ENCODE results near the gene TAL2. TPM values are rescaled to one million over a fixed set of nuclear protein-coding genes. Genes with fewer than 3 reads are reported as not detected.

Gene TAL2
- not detected for total RNA-seq
- long read RNA-seq, result 0 reads

DNA sequence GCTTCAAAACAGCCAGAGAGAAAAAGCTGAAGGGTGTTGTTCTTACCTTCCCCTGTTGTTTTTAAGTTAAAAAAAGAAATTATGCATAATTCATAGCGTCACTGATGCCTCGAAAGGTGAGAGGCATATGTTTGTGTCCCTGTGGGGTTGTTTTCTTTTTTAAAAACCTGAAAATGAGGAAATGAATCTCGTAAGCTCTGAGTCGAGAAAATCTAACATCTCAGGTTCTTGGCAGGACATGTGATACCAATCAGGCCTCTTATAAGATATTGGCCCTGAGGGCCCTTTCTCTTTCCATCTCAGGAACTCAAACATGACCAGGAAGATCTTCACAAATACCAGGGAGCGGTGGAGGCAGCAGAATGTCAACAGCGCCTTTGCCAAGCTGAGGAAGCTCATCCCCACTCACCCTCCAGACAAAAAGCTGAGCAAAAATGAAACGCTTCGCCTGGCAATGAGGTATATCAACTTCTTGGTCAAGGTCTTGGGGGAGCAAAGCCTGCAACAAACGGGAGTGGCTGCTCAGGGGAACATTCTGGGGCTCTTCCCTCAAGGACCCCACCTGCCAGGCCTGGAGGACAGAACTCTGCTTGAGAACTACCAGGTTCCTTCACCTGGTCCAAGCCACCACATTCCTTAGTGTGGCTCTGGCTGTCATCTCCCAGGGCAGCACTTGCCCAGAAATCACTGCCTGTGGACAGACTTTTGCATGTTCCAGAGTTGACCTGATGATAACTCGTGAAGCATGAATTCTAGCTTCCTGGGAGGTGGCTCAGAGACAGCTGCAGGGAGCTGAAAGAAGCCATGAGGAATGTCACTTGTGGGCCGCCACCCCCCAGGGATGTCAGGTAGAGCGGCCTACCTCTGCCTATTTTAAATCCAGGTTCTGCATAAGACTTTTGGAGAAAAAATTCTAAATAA, at the start of gene TAL2:
Gene TAL2 (plus strand): TSS at position 274 of the 921 bp plus-strand sequence. CDS start 40 bp downstream, at position 314.
- DNase-seq (no peak), ATAC-seq (no peak)
- intact Hi-C loops (cut with DNase I), result no loop called here
- H3K4me3 ChIP-seq, result no peak within 1 kb of the TSS
- peaks cover 10% of the 10 kb centered on the region for H3K27me3 ChIP-seq (ENCODE audit: low read depth)
- TF ChIP-seq, protein P1, sequence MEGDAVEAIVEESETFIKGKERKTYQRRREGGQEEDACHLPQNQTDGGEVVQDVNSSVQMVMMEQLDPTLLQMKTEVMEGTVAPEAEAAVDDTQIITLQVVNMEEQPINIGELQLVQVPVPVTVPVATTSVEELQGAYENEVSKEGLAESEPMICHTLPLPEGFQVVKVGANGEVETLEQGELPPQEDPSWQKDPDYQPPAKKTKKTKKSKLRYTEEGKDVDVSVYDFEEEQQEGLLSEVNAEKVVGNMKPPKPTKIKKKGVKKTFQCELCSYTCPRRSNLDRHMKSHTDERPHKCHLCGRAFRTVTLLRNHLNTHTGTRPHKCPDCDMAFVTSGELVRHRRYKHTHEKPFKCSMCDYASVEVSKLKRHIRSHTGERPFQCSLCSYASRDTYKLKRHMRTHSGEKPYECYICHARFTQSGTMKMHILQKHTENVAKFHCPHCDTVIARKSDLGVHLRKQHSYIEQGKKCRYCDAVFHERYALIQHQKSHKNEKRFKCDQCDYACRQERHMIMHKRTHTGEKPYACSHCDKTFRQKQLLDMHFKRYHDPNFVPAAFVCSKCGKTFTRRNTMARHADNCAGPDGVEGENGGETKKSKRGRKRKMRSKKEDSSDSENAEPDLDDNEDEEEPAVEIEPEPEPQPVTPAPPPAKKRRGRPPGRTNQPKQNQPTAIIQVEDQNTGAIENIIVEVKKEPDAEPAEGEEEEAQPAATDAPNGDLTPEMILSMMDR (IDR thresholded peaks at IDR 0.05), result no peak
- no peak within 1 kb of the TSS for H3K27ac ChIP-seq
- H3K4me1 ChIP-seq, result no peaks in the 10 kb centered on the region
- H3K36me3 ChIP-seq, result no peaks in the 10 kb centered on the region
- no peaks in the 10 kb centered on the region for H3K9me3 ChIP-seq

DNA sequence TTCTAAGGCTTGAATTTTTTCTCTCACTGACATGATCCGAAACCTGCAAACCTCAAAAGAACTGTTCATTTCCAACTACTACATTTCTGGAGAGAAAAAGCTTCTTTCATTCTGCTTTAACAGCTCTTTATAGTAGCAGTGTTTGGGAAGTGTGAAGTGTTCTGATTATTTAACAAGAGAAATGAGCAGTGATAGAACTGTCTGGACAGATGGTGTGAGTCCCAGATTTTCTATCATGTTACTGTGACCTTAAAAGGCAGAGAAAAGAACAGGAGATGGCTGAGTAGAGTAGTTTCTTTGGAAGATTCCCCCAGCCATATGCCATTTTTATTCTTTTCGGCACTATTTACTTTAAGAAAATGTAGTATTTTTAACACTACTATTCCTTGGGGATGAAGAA, 41.3 kb upstream of the TAL2 start:
- no peaks in the 10 kb centered on the region for H3K36me3 ChIP-seq
- H3K4me3 ChIP-seq, result no peak overlapping the region
- H3K4me1 ChIP-seq, result no peaks in the 10 kb centered on the region
- no peaks in the 10 kb centered on the region for H3K27me3 ChIP-seq (ENCODE audit: low read depth)
- H3K27ac ChIP-seq, result no peak overlapping the region
- intact Hi-C loops (cut with DNase I), result no loop called here
- no peaks in the 10 kb centered on the region for H3K9me3 ChIP-seq
- no peak for ATAC-seq
- TF ChIP-seq, protein P1 (IDR thresholded peaks at IDR 0.05), result no peak
- DNase-seq, result no peak

DNA sequence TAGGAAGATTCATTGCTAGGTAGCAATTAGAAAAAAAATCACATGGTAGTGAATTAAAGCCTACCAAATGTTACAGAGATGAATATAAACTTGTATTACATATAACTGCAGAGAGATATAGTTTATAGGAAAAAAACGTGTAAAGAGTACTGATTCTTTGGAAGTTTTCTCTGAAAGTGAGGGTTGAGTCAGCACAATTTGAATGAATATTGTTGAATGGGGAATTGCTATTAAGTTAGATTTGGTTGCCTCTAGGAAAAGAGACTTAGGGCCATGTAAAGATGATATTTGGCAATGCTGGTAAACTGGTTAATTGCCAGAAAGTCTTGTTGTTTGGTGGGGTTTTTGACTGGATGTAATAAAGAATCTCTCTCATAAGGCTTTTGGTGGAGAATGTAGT, 37.2 kb upstream of the TAL2 start:
- Histone ChIP-seq H3K27me3 (ENCODE audit: low read depth) (no peaks in the 10 kb centered on the region), H3K27ac (no peak overlapping the region), H3K4me3 (no peak overlapping the region), H3K9me3 (no peaks in the 10 kb centered on the region), H3K4me1 (no peaks in the 10 kb centered on the region), H3K36me3 (no peaks in the 10 kb centered on the region)
- intact Hi-C loops (cut with DNase I), result no loop called here
- no peak for DNase-seq
- ATAC-seq, result no peak
- TF ChIP-seq, protein P1 (IDR thresholded peaks at IDR 0.05), result no peak

DNA sequence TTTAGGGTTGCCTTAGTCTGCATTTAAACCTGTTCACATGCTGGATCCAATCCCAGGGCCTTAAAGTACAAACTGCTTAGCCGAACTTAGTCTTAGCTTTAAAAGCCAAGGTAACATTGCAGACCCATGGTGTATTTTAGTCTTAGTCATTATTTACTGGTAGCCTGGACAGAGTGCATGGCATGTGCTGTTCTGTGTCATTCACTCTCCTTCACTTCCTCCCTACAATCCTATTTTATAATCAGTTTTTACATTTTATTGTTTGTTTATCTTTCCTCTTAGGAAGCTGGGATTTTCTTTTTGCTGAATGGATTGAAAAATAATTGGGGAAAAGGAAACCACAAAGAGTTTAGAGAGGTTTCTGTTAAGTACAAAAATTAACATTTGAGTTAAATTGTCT, 29.4 kb upstream of the TAL2 start:
- no peaks in the 10 kb centered on the region for H3K27me3 ChIP-seq (ENCODE audit: low read depth)
- intact Hi-C loops (cut with DNase I), result no loop called here
- TF ChIP-seq, protein P1 (IDR thresholded peaks at IDR 0.05), result no peak
- no peaks in the 10 kb centered on the region for H3K9me3 ChIP-seq
- H3K36me3 ChIP-seq, result peaks cover 11% of the 10 kb centered on the region
- ATAC-seq, result no peak
- no peak overlapping the region for H3K27ac ChIP-seq
- H3K4me1 ChIP-seq, result no peaks in the 10 kb centered on the region
- no peak for DNase-seq
- H3K4me3 ChIP-seq, result no peak overlapping the region

DNA sequence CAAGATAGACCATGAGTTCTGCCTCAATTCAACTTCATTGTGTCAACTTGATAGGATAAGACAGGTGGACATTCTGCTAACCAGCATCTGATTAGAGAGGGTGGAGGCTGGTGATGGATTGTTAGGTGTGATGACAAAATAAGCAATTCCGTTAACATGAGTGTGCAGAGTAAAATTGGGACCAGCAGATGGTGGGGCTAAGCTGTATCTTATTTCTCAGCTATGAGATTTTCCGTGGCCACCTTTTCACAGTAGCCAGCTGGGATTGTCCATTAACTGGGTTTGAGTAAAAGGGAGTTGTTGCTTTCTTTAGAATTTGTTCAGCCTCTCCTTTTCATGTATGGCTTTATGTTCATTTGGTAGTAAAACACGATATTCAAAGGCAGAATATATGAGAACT, 28.8 kb upstream of the TAL2 start:
- H3K27me3 ChIP-seq (ENCODE audit: low read depth), result no peaks in the 10 kb centered on the region
- H3K36me3 ChIP-seq, result peaks cover 11% of the 10 kb centered on the region
- no peak overlapping the region for H3K27ac ChIP-seq
- ATAC-seq, result no peak
- no peak for DNase-seq
- intact Hi-C loops (cut with DNase I), result no loop called here
- H3K4me3 ChIP-seq, result no peak overlapping the region
- H3K9me3 ChIP-seq, result no peaks in the 10 kb centered on the region
- TF ChIP-seq, protein P1 (IDR thresholded peaks at IDR 0.05), result no peak
- H3K4me1 ChIP-seq, result no peaks in the 10 kb centered on the region
